PC-9 (cell line): ENCODE measurements around the gene OR6B2. TPM values are rescaled to one million over a fixed set of nuclear protein-coding genes. Genes with fewer than 3 reads are reported as not detected.

Source experiments
- Bru-seq: library from RNA; stranded (reverse); fragments of 400-500 nt; gene quantifications from one replicate; lab custom pipeline; 2021; lab: Mats Ljungman, UMichigan
- BruChase-seq, 2 experiments: library from RNA; stranded (reverse); fragments of 400-500 nt; gene quantifications; one replicate each; lab custom pipeline; 2021; lab: Mats Ljungman, UMichigan
- BruUV-seq: library from RNA; stranded (reverse); fragments of 400-500 nt; replicated peaks from 2 replicates; lab custom pipeline; 2021; lab: Mats Ljungman, UMichigan
- CTCF ChIA-PET: fragments of 300-600 bp; sonication (Branson Sonifier 250); formaldehyde crosslinking; loops from one replicate; lab custom pipeline; 2022; ENCODE audit warnings: antibody characterized with exemption; lab: Charles Lee
- POLR2A ChIA-PET: fragments of 300-600 bp; sonication (Branson Sonifier 250); formaldehyde crosslinking; loops from one replicate; lab custom pipeline; 2022; ENCODE audit warnings: antibody characterized with exemption; ENCODE audit not compliant: unreplicated experiment; lab: Charles Lee
- DNase-seq, 2 experiments: peaks; one replicate each; pipeline versions ENCODE4 v3.0.0 to v3.0.0-alpha.2; 2015 to 2022; ENCODE audit warnings: mixed read lengths in 1 of 2
- H2AFZ ChIP-seq: fragments of 200-600 bp; sonication (generic); 2 replicates; pipeline ENCODE4 v1.8.1; 2017; ENCODE audit warnings: antibody characterized with exemption
- H3F3A ChIP-seq: fragments of 200-600 bp; sonication (generic); 2 replicates; pipeline ENCODE4 v1.8.1; 2017; ENCODE audit warnings: antibody characterized with exemption, mild to moderate bottlenecking, low read depth; ENCODE audit not compliant: insufficient read depth
- H3K27ac ChIP-seq: fragments of 200-600 bp; sonication (generic); 2 replicates; pipeline ENCODE4 v1.6.1; 2016; ENCODE audit warnings: mixed run types
- H3K27me3 ChIP-seq: fragments of 200-600 bp; sonication (generic); 2 replicates; pipeline ENCODE4 v1.6.1; 2016; ENCODE audit warnings: low read depth, mixed run types; ENCODE audit not compliant: insufficient read depth
- H3K36me3 ChIP-seq: fragments of 200-600 bp; sonication (generic); 2 replicates; pipeline ENCODE4 v1.6.1; 2016; ENCODE audit warnings: low read depth, mixed run types
- H3K4me1 ChIP-seq: fragments of 200-600 bp; sonication (generic); replicated peaks from 2 replicates; pipeline ENCODE4 v1.6.1; 2016; ENCODE audit warnings: mixed run types; ENCODE audit not compliant: insufficient read depth
- H3K4me2 ChIP-seq: fragments of 200-600 bp; sonication (generic); 2 replicates; pipeline ENCODE4 v1.6.1; 2017; ENCODE audit warnings: mixed run types
- H3K4me3 ChIP-seq: fragments of 200-600 bp; sonication (generic); 2 replicates; pipeline ENCODE4 v1.6.1; 2016; ENCODE audit warnings: mixed run types
- H3K79me2 ChIP-seq: fragments of 200-600 bp; sonication (generic); 2 replicates; pipeline ENCODE4 v1.6.1; 2017; ENCODE audit warnings: low read depth, mixed run types
- H3K9me2 ChIP-seq: fragments of 200-600 bp; sonication (generic); 2 replicates; pipeline ENCODE4 v1.8.1; 2017; ENCODE audit warnings: mild to moderate bottlenecking; ENCODE audit not compliant: insufficient read depth
- H3K9me3 ChIP-seq: fragments of 200-600 bp; sonication (generic); 2 replicates; pipeline ENCODE4 v1.8.1; 2016; ENCODE audit warnings: low read depth; ENCODE audit not compliant: insufficient read depth
- H4K20me1 ChIP-seq: fragments of 200-600 bp; sonication (generic); 2 replicates; pipeline ENCODE4 v1.8.1; 2017; ENCODE audit not compliant: insufficient read depth
- EZH2 ChIP-seq: fragments of 200-600 bp; sonication (generic); IDR thresholded peaks from 2 replicates; pipeline ENCODE4 v1.8.0; 2017; ENCODE audit warnings: antibody characterized with exemption, low read depth
- intact Hi-C: fragments of 100-400 bp; cut with micrococcal nuclease; formaldehyde crosslinking; loops from one replicate; pipeline ENCODE4 v1.10.0; 2022; ENCODE audit not compliant: unreplicated experiment
- long read RNA-seq: library from polyadenylated mRNA; stranded (forward); transcript quantifications from one replicate; pipeline ENCODE4 v2.0.0, GENCODE V29; 2022
- total RNA-seq: library from RNA; stranded (reverse); gene quantifications from 2 replicates; pipeline ENCODE4 v1.2.3, GENCODE V29; 2021
- TF ChIP-seq, protein P1 (sequence below): fragments of 200-600 bp; sonication (generic); conservative IDR thresholded peaks from 2 replicates; pipeline ENCODE4 v1.6.1; 2017; ENCODE audit warnings: mixed run types, antibody characterized with exemption, mild to moderate bottlenecking, moderate library complexity

Gene OR6B2
- total RNA-seq (not detected in 2 replicates), Bru-seq, nascent RNA (not detected), BruChase-seq, experiment 1, labeled RNA remaining after a 2-hour chase (not detected), BruChase-seq, experiment 2, labeled RNA remaining after a 6-hour chase (not detected)
- long read RNA-seq: 0 reads

- POLR2A ChIA-PET: no interaction called here
- DNase-seq: no peak
- intact Hi-C loops: no loop called here
- Histone ChIP-seq H3K9me2 (no peaks in the 10 kb centered on the region), H3K36me3 (no peaks in the 10 kb centered on the region), H2AFZ (no peak within 1 kb of the TSS), H3F3A (no peaks in the 10 kb centered on the region), H4K20me1 (no peaks in the 10 kb centered on the region), H3K4me3 (no peak within 1 kb of the TSS), H3K79me2 (no peaks in the 10 kb centered on the region), H3K27me3 (peaks cover 79% of the 10 kb centered on the region), H3K4me1 (no peaks in the 10 kb centered on the region), H3K27ac (no peak within 1 kb of the TSS), H3K9me3 (no peaks in the 10 kb centered on the region), H3K4me2 (no peak within 1 kb of the TSS)
- TF ChIP-seq, protein P1, sequence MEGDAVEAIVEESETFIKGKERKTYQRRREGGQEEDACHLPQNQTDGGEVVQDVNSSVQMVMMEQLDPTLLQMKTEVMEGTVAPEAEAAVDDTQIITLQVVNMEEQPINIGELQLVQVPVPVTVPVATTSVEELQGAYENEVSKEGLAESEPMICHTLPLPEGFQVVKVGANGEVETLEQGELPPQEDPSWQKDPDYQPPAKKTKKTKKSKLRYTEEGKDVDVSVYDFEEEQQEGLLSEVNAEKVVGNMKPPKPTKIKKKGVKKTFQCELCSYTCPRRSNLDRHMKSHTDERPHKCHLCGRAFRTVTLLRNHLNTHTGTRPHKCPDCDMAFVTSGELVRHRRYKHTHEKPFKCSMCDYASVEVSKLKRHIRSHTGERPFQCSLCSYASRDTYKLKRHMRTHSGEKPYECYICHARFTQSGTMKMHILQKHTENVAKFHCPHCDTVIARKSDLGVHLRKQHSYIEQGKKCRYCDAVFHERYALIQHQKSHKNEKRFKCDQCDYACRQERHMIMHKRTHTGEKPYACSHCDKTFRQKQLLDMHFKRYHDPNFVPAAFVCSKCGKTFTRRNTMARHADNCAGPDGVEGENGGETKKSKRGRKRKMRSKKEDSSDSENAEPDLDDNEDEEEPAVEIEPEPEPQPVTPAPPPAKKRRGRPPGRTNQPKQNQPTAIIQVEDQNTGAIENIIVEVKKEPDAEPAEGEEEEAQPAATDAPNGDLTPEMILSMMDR: no peak
- TF ChIP-seq EZH2: no peak
- BruUV-seq: no TSS peak
- CTCF ChIA-PET: no interaction called here
These were observed at the start of gene OR6B2 for GRCh38 chr2:240030379-240031094. Gene OR6B2 (minus strand): TSS chr2:240030429. CDS start chr2:240030429, 0 bp downstream.

DNA sequence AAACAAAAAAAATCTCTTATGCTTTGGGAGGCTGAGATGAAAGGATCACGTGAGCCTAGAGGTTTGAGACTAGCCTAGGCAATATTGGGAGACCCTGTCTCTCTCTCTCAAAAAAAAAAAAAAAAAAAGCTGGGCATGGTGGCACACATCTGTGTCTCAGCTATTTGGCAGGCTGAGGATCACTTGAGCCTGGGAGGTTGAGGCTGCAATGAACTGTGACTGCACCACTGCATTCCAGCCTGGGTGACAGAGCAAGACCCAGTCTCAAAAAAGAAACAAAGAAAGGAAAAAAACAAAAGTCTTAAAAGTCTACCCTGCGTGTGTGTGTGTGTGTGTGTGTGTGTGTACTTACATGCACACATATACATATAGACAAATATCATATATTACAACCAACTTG, 48.4 kb upstream of the OR6B2 start:
- intact Hi-C loops: no loop called here
- Histone ChIP-seq H3K27ac (no peak overlapping the region), H3K36me3 (no peaks in the 10 kb centered on the region), H3K4me3 (no peak overlapping the region), H4K20me1 (no peaks in the 10 kb centered on the region), H3K4me2 (no peak overlapping the region), H2AFZ (no peak overlapping the region), H3K9me2 (no peaks in the 10 kb centered on the region), H3K27me3 (peaks cover 84% of the 10 kb centered on the region), H3F3A (no peaks in the 10 kb centered on the region), H3K79me2 (no peaks in the 10 kb centered on the region), H3K4me1 (no peaks in the 10 kb centered on the region), H3K9me3 (0 out of 2 replicates have a peak, but pooled peaks cover 10% of the 10 kb centered on the region)
- no TSS peak for BruUV-seq
- no peak for DNase-seq
- POLR2A ChIA-PET: no interaction called here
- TF ChIP-seq, protein P1: no peak
- no peak for TF ChIP-seq EZH2
- CTCF ChIA-PET: no interaction called here

DNA sequence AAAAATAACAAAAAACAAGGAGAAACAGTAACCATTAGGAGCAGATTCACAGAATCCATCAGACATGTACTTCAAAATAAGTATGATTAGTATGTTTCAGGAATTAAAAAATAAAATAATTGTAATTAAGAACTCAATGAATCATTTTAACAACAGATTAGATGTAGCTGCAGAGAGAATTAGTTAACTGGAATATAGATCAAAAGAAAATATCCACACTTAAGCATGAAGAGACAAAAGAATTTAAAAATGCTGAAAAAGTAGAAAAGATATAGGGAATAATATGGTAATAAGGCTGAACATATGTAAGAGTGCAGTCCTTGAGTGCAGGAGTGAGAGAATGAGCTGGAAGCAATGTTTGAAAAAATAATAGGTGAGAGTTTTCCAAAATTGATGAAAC, 47.2 kb upstream of the OR6B2 start:
- no peak for TF ChIP-seq EZH2
- TF ChIP-seq, protein P1: no peak
- 0 out of 2 replicates have a peak, but pooled peaks cover 10% of the 10 kb centered on the region for H3K9me3 ChIP-seq
- no peaks in the 10 kb centered on the region for H3K79me2 ChIP-seq
- no peaks in the 10 kb centered on the region for H3K4me1 ChIP-seq
- ChIA-PET POLR2A (no interaction called here), CTCF (no interaction called here)
- H3K9me2 ChIP-seq: no peaks in the 10 kb centered on the region
- no peak overlapping the region for H2AFZ ChIP-seq
- no peak for DNase-seq
- H3K4me2 ChIP-seq: no peak overlapping the region
- H3K4me3 ChIP-seq: no peak overlapping the region
- intact Hi-C loops: no loop called here
- no TSS peak for BruUV-seq
- H3K27me3 ChIP-seq: peaks cover 85% of the 10 kb centered on the region
- no peaks in the 10 kb centered on the region for H3F3A ChIP-seq
- no peaks in the 10 kb centered on the region for H3K36me3 ChIP-seq
- H4K20me1 ChIP-seq: no peaks in the 10 kb centered on the region
- H3K27ac ChIP-seq: no peak overlapping the region
